GM18499 (cell line): ENCODE data around the gene ATG2B.

Source experiments
- ATAC-seq: cut with Tn5 transposase; IDR thresholded peaks from one replicate; pipeline ENCODE4 v1.9.1; 2021; ENCODE audit warnings: moderate number of reproducible peaks; ENCODE audit not compliant: insufficient read depth, unreplicated experiment

ATG2B gene

DNA sequence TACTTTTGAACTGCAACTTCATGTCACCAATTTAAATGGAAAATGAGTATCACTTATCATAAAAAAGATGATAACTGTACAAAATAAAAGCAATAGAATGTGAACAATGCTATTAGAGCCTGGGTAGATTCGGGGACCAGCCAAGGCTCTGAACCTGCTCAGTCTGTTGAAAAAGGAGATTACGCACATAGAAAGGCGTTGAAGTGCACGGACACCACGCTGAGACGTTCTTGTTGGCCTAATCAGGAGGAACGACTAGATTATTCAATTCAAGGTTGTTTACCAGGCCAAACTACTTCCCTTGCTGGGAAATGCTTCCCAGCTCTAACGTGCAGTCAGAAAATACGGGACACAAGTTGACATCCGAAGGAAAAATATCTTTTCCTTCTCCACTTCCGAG, 130.6 kb downstream of the ATG2B start:
- no peak for ATAC-seq

DNA sequence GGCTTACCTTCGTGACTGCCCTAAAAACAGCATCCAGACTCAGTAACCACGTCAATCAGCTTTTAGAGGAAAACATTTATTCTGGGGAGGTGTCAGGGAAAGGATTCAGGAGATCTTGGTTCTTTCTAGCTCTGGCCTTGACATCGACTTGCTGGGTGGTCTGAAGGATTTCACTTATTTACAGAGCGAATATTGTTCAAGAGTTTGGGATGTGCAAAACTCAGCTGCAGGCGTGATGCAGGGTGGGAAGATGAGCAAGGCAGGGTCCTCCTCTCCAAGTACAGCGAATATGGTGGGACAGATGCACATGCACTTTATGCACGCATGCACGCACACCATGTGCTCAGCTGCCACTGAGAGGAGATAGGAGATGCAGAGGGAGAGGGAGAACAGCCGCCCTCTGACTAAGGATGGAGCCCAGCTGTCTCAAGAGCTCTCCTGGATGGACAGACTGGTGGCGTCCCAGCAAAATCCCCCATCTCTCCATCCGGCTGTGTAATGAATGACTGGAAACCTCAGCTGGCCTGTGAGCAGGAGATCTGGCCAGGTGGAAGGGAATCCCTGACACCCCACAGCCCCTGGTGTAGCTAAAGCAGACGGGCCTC, 131.5 kb downstream of the ATG2B start:
- ATAC-seq: no peak

GRCh38 chr14:96231056-96231455, 132.1 kb downstream of the ATG2B start:
- ATAC-seq: no peak

- ATAC-seq: no peak
Measured at GRCh38 chr14:96229315-96229714, 133.8 kb downstream of the ATG2B start.
